GM12892 (cell line): Measurements from ENCODE around the gene OTUB1.

ENCODE experiments used
- POLR2A ChIP-seq: IDR thresholded peaks from 2 replicates; pipeline ENCODE4 v1.6.1; 2011; ENCODE audit warnings: low read depth, low read length, control low read depth
- POLR2AphosphoS5 ChIP-seq: IDR thresholded peaks from 2 replicates; pipeline ENCODE4 v1.6.1; 2011; ENCODE audit warnings: low read depth, low read length, control low read depth

GRCh38 chr11:64032050-64032449, 45.8 kb downstream of the OTUB1 start:
- TF ChIP-seq POLR2A (no peak), POLR2AphosphoS5 (no peak)
